MCF 10A (cell line): ENCODE data around the gene LRTM2. TPM values are rescaled to one million over a fixed set of nuclear protein-coding genes. Genes with fewer than 3 reads are reported as not detected.

Experiments
- BruUV-seq: library from RNA; stranded (reverse); fragments of 400-500 nt; replicated peaks from 2 replicates; lab custom pipeline; 2021; lab: Mats Ljungman, UMichigan
- CTCF ChIA-PET: fragments of 300-600 bp; sonication (Branson Sonifier 250); formaldehyde crosslinking; extraction: SDS; loops from one replicate; lab custom pipeline; 2021; ENCODE audit warnings: antibody characterized with exemption, inconsistent platforms; lab: Yijun Ruan, JAX
- POLR2A ChIA-PET: fragments of 300-600, 350-650 bp; sonication (Branson Sonifier 250); formaldehyde crosslinking; extraction: SDS; loops from one replicate; lab custom pipeline; 2020; ENCODE audit warnings: antibody characterized with exemption, inconsistent platforms; lab: Yijun Ruan, JAX
- DNase-seq: peaks from one replicate; pipeline ENCODE4 v3.0.0-alpha.2; 2018; ENCODE audit not compliant: unreplicated experiment
- H3K27ac Mint-ChIP-seq: one replicate; pipeline ENCODE4 v1.8.0; 2022; ENCODE audit warnings: mild to moderate bottlenecking, low read depth, mixed read lengths; ENCODE audit not compliant: unreplicated experiment
- H3K27me3 Mint-ChIP-seq: one replicate; pipeline ENCODE4 v1.8.0; 2022; ENCODE audit warnings: mixed read lengths; ENCODE audit not compliant: insufficient read depth, unreplicated experiment
- H3K36me3 Mint-ChIP-seq: one replicate; pipeline ENCODE4 v1.8.0; 2022; ENCODE audit warnings: mild to moderate bottlenecking, moderate library complexity, mixed read lengths; ENCODE audit not compliant: insufficient read depth, unreplicated experiment
- H3K4me1 Mint-ChIP-seq: one replicate; pipeline ENCODE4 v1.8.0; 2022; ENCODE audit warnings: mixed read lengths; ENCODE audit not compliant: insufficient read depth, unreplicated experiment
- H3K4me3 Mint-ChIP-seq: one replicate; pipeline ENCODE4 v1.8.0; 2022; ENCODE audit warnings: mild to moderate bottlenecking, moderate library complexity, mixed read lengths; ENCODE audit not compliant: unreplicated experiment
- H3K9me3 Mint-ChIP-seq: one replicate; pipeline ENCODE4 v1.8.0; 2022; ENCODE audit warnings: mixed read lengths; ENCODE audit not compliant: unreplicated experiment
- intact Hi-C: fragments of 100-400 bp; cut with micrococcal nuclease; formaldehyde crosslinking; loops from 2 replicates; pipeline ENCODE4 v1.14.1; 2022
- total RNA-seq: library from RNA; stranded (reverse); gene quantifications from 2 replicates; pipeline ENCODE4 v1.2.3, GENCODE V29; 2022
- TF ChIP-seq, protein P1 (sequence below): fragments of 200-600 bp; IDR thresholded peaks from one replicate; pipeline ENCODE4 v1.8.0; 2022; ENCODE audit warnings: antibody characterized with exemption, mild to moderate bottlenecking; ENCODE audit not compliant: unreplicated experiment

Gene LRTM2
- total RNA-seq, 1 experiment from 2014 or later = not detected

- ChIA-PET CTCF (no interaction called here), POLR2A (no interaction called here)
- Mint-ChIP-seq H3K27me3 (peaks cover 90% of the 10 kb centered on the region), H3K4me1 (no peaks in the 10 kb centered on the region), H3K36me3 (no peaks in the 10 kb centered on the region), H3K27ac (no peak overlapping the region), H3K9me3 (no peaks in the 10 kb centered on the region), H3K4me3 (no peak overlapping the region)
- intact Hi-C loops = no loop called here
- DNase-seq = no peak
- no TSS peak for BruUV-seq
- TF ChIP-seq, protein P1, sequence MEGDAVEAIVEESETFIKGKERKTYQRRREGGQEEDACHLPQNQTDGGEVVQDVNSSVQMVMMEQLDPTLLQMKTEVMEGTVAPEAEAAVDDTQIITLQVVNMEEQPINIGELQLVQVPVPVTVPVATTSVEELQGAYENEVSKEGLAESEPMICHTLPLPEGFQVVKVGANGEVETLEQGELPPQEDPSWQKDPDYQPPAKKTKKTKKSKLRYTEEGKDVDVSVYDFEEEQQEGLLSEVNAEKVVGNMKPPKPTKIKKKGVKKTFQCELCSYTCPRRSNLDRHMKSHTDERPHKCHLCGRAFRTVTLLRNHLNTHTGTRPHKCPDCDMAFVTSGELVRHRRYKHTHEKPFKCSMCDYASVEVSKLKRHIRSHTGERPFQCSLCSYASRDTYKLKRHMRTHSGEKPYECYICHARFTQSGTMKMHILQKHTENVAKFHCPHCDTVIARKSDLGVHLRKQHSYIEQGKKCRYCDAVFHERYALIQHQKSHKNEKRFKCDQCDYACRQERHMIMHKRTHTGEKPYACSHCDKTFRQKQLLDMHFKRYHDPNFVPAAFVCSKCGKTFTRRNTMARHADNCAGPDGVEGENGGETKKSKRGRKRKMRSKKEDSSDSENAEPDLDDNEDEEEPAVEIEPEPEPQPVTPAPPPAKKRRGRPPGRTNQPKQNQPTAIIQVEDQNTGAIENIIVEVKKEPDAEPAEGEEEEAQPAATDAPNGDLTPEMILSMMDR = no peak
Measured at GRCh38 chr12:1842183-1842904, 22.0 kb downstream of the LRTM2 start.

DNA sequence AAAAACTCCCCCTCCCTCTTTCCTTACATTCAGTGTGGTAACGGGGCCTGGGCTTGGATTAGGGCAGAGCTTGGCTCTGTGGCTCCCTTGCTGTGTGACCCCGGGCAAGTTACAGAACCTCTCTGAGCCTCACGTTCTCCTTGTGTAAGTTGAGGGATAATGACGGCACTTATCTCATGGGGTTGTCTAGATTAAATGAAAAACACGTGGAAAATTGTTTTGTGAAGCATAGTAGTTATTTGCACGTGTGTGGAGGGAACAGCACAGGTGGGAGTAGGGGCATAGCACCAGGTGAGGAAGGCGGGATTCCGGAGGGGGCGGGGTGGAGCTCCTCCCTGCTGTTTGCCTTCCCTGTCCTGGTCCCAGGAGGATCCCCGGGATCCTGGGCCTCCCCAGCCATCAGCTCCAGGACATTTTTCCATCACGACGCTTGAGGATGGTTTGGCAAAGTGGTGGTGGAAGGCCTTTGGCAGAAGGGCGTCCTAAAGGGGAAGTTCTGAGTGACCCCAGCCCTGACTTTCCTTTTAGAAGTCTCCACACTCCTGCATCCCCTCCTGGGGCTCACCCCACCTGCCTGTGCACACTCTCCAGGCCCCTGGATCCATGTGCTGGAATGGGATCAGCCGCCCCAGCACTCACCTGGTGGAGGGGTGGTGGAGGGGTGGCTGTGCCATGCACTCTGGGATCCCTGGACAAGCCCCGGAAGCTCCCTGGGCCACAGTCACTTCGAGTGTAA, 22.7 kb downstream of the LRTM2 start:
- BruUV-seq = no TSS peak
- POLR2A ChIA-PET = no interaction called here
- no peaks in the 10 kb centered on the region for H3K9me3 Mint-ChIP-seq
- H3K4me1 Mint-ChIP-seq = no peaks in the 10 kb centered on the region
- peaks cover 86% of the 10 kb centered on the region for H3K27me3 Mint-ChIP-seq
- no peak overlapping the region for H3K27ac Mint-ChIP-seq
- intact Hi-C loops = no loop called here
- TF ChIP-seq, protein P1 = no peak
- CTCF ChIA-PET = no interaction called here
- no peak for DNase-seq
- H3K36me3 Mint-ChIP-seq = no peaks in the 10 kb centered on the region
- H3K4me3 Mint-ChIP-seq = no peak overlapping the region

DNA sequence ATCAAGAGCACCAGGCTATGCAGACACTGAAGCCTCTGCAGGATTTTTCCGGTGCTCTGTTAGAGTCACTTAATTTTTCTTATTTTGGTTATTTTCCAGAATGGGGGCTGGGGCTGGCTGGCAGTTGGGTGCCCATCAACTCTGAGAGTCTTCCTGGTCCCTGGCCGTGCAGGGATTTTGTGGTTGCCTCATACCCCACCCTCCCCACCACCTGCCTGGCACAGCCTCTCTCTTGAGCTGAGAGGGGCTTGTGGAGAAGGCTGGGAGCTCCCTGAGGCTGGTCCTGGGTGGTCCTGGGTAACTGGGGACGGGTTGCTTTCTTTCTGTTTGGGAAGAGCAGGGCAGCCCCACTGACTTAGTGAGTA, 23.3 kb downstream of the LRTM2 start:
- Mint-ChIP-seq H3K27ac (no peak overlapping the region), H3K9me3 (no peaks in the 10 kb centered on the region), H3K4me3 (no peak overlapping the region), H3K36me3 (no peaks in the 10 kb centered on the region), H3K27me3 (peaks cover 80% of the 10 kb centered on the region), H3K4me1 (no peaks in the 10 kb centered on the region)
- BruUV-seq = no TSS peak
- ChIA-PET CTCF (no interaction called here), POLR2A (no interaction called here)
- intact Hi-C loops = no loop called here
- TF ChIP-seq, protein P1 = no peak
- no peak for DNase-seq

GRCh38 chr12:1844223-1844622, 23.9 kb downstream of the LRTM2 start:
- ChIA-PET POLR2A (no interaction called here), CTCF (interaction anchor here (0.5 kb wide), 1 partner anchor 91 kb away, joined by 3 read pairs; no protein-coding TSS in a partner anchor)
- H3K27ac Mint-ChIP-seq = no peak overlapping the region
- no peak overlapping the region for H3K4me3 Mint-ChIP-seq
- BruUV-seq = no TSS peak
- no peaks in the 10 kb centered on the region for H3K4me1 Mint-ChIP-seq
- TF ChIP-seq, protein P1 = no peak
- intact Hi-C loops = no loop called here
- H3K36me3 Mint-ChIP-seq = no peaks in the 10 kb centered on the region
- peaks cover 74% of the 10 kb centered on the region for H3K27me3 Mint-ChIP-seq
- no peaks in the 10 kb centered on the region for H3K9me3 Mint-ChIP-seq
- no peak for DNase-seq
